Sigmoid colon (tissue), 7 donors: ENCODE results near the gene CCER1. TPM values are rescaled to one million over a fixed set of nuclear protein-coding genes. Genes with fewer than 3 reads are reported as not detected.

Experiments used
- DNase-seq: peaks from one replicate; pipeline ENCODE4 v3.0.0-alpha.2; 2019
- H3K27ac ChIP-seq, 4 donors: fragments of 200-600 bp; sonication (generic); one replicate each; pipeline ENCODE4 v1.5.1; 2016 to 2019; ENCODE audit warnings: mild to moderate bottlenecking in 1 of 4
- H3K27me3 ChIP-seq, 3 donors: fragments of 200-600 bp; sonication (generic); one replicate each; pipeline ENCODE4 v1.5.1; 2019; ENCODE audit warnings: mild to moderate bottlenecking in 1 of 3
- H3K36me3 ChIP-seq, 4 donors: fragments of 200-600 bp; sonication (generic); one replicate each; pipeline ENCODE4 v1.5.1; 2016 to 2019
- H3K4me1 ChIP-seq, 4 donors: fragments of 200-600 bp; sonication (generic); one replicate each; pipeline ENCODE4 v1.5.1; 2017 to 2019
- H3K4me3 ChIP-seq, 4 donors: fragments of 200-600 bp; sonication (generic); one replicate each; pipeline ENCODE4 v1.5.1; 2017 to 2019; ENCODE audit warnings: mild to moderate bottlenecking in 2 of 4, moderate library complexity in 1 of 4
- H3K9me3 ChIP-seq, 4 donors: fragments of 200-600 bp in 3 of 4; sonication (generic) in 3 of 4; one replicate each; pipeline versions ENCODE4 v1.5.1 to v1.6.1; 2013 to 2019
- EP300 ChIP-seq, 4 donors: sonication (generic); formaldehyde crosslinking; IDR thresholded peaks; one replicate each; pipeline ENCODE4 v1.6.1; 2017; ENCODE audit warnings: antibody characterized with exemption in 4 of 4
- POLR2A ChIP-seq, 2 donors: fragments of 450-650 bp; IDR thresholded peaks; one replicate each; pipeline ENCODE4 v1.6.1; 2016; ENCODE audit warnings: antibody characterized with exemption in 2 of 2, mild to moderate bottlenecking in 2 of 2, moderate library complexity in 2 of 2
- POLR2AphosphoS5 ChIP-seq, 4 donors: sonication (generic); formaldehyde crosslinking; IDR thresholded peaks; one replicate each; pipeline ENCODE4 v1.6.1; 2017; ENCODE audit warnings: antibody characterized with exemption in 4 of 4
- WGBS, 2 donors: extraction: QIAGEN DNeasy Blood & Tissue Kit; methylation state at CpG; one replicate each; pipeline ENCODE4 v1.1.7; 2013; 5-methylcytosine and 5-hydroxymethylcytosine counted together
- intact Hi-C: fragments of 100-400 bp; cut with DNase I; formaldehyde crosslinking; loops from one replicate; pipeline ENCODE4 v1.15.1; 2023
- polyA plus RNA-seq, 3 donors: library from polyadenylated mRNA; stranded (reverse); fragments of 200-250 nt; gene quantifications; one replicate each; pipeline ENCODE4 v1.2.3, GENCODE V29; 2013
- total RNA-seq, 4 donors: library from RNA; depleted of rRNA; stranded (reverse); fragments of >200 nt; gene quantifications; one replicate each; pipeline ENCODE4 v1.1.0, GENCODE V29; 2016
- TF ChIP-seq, protein P1 (sequence below), 4 experiments: fragments of 450-650 bp in 3 of 4; fragments of 200-600 bp in 1 of 4; IDR thresholded peaks; one replicate each; pipeline ENCODE4 v1.5.1; 2016 to 2019; ENCODE audit warnings: antibody characterized with exemption in 4 of 4, mild to moderate bottlenecking in 3 of 4, moderate library complexity in 2 of 4
- donor health status: healthy with polysubstance abuse.
- donor health status: Bipolar disorder and iron deficiency.
- donor health status: healthy.

Gene CCER1
- total and polyA plus RNA-seq, 7 donors = not detected

DNA sequence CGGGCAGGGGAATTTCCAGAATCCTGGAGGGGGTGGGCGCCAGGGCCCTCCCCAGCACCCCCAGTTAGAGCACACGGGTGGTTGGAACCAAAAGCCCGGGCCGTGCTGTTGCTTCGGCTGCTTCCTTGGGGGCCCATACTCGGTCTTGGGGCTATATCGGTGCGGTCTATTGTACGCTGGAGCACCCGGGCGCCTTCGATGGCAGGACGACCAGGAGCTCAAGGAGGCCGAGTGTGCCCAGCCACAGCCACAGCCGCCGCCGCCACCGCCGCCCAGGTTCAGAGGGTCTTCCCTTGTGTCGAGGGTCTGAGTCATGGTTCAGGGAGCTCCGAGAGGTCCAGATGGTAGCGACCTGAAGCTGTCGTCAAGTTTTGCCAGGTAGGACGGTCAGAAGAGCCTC, 548 bp downstream of the CCER1 start:
- no peaks in the 10 kb centered on the region for H3K4me1 ChIP-seq
- H3K27ac ChIP-seq = no peak overlapping the region
- no peaks in the 10 kb centered on the region for H3K36me3 ChIP-seq
- no peaks in the 10 kb centered on the region for H3K9me3 ChIP-seq
- DNase-seq = no peak
- TF ChIP-seq EP300 (IDR thresholded peaks at IDR 0.05) (no peak), POLR2A (IDR thresholded peaks at IDR 0.05) (no peak), POLR2AphosphoS5 (IDR thresholded peaks at IDR 0.05) (no peak)
- TF ChIP-seq, protein P1, sequence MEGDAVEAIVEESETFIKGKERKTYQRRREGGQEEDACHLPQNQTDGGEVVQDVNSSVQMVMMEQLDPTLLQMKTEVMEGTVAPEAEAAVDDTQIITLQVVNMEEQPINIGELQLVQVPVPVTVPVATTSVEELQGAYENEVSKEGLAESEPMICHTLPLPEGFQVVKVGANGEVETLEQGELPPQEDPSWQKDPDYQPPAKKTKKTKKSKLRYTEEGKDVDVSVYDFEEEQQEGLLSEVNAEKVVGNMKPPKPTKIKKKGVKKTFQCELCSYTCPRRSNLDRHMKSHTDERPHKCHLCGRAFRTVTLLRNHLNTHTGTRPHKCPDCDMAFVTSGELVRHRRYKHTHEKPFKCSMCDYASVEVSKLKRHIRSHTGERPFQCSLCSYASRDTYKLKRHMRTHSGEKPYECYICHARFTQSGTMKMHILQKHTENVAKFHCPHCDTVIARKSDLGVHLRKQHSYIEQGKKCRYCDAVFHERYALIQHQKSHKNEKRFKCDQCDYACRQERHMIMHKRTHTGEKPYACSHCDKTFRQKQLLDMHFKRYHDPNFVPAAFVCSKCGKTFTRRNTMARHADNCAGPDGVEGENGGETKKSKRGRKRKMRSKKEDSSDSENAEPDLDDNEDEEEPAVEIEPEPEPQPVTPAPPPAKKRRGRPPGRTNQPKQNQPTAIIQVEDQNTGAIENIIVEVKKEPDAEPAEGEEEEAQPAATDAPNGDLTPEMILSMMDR (IDR thresholded peaks at IDR 0.05) = no peak
- H3K4me3 ChIP-seq = no peak overlapping the region
- WGBS, 2 donors = 97% methylated on average over 25 of the region's 25 CpGs
- intact Hi-C loops = no loop called here
- H3K27me3 ChIP-seq = no peaks in the 10 kb centered on the region

DNA sequence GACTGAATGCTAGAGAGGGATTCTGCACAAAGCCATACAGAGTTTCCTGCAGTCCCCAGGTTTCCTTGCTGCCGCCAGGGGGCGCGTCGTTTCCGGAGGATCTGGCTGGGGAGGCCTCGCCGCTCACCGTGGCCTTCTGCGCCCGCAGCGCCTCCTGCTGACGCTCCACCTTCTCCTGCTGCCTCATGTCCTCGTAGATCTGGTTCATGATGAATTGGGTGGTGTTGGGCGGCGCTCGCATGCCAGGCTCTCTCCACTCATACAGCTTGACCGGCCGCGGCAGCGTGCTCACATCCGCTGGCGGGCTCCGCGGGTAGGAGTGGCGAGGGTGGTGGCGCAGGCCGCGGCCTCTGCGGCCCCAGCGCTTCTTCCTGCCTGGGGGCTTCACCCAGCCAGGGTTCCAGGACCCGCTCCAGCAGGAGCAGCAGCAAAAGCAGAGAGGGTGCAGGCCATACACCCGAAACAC, 987 bp downstream of the CCER1 start:
- H3K4me3 ChIP-seq = no peak overlapping the region
- WGBS, 2 donors = 84 to 91% methylated on average over 32 of the region's 32 CpGs
- H3K27ac ChIP-seq = no peak overlapping the region
- H3K9me3 ChIP-seq = no peaks in the 10 kb centered on the region
- H3K36me3 ChIP-seq = no peaks in the 10 kb centered on the region
- H3K4me1 ChIP-seq = no peaks in the 10 kb centered on the region
- TF ChIP-seq, protein P1 (IDR thresholded peaks at IDR 0.05) = no peak
- TF ChIP-seq EP300 (IDR thresholded peaks at IDR 0.05) = no peak
- no peak for TF ChIP-seq POLR2AphosphoS5 (IDR thresholded peaks at IDR 0.05)
- TF ChIP-seq POLR2A (IDR thresholded peaks at IDR 0.05) = no peak
- intact Hi-C loops = no loop called here
- DNase-seq = no peak
- no peaks in the 10 kb centered on the region for H3K27me3 ChIP-seq

DNA sequence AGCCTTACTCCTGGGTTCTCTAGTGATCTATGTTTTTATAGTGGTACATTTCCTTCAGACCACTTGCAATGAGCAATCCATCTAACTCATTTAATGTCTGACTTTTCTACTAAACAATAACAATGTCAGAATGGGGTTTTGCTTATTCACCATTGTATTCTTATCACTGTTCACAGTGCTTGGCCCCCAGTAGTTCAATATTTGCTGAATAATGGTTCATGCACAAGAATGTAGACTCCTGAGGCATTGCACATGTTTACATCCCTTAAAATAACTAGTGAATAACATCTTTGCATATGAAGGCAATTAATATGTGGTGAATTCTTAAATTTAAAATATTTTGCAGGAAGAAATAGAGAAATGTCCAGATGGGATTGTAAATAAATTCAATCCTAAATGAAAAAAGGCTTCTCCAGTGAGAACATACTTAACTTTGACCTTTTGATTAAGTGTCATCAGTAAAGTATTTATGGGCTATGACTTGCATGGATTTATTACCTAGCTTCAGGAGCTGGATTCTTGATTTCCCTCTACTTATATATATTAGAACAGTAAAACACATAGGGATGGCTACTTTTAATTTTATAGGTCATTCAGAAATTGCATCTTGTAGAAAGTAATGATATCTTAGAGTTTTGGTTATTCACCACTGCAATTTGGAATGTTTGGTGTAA, 3.4 kb downstream of the CCER1 start:
- Histone ChIP-seq H3K9me3 (no peaks in the 10 kb centered on the region), H3K4me1 (no peaks in the 10 kb centered on the region), H3K27ac (no peak overlapping the region), H3K4me3 (no peak overlapping the region), H3K27me3 (no peaks in the 10 kb centered on the region), H3K36me3 (no peaks in the 10 kb centered on the region)
- TF ChIP-seq POLR2AphosphoS5 (IDR thresholded peaks at IDR 0.05) (no peak), POLR2A (IDR thresholded peaks at IDR 0.05) (no peak), EP300 (IDR thresholded peaks at IDR 0.05) (no peak)
- TF ChIP-seq, protein P1 (IDR thresholded peaks at IDR 0.05) = no peak
- no peak for DNase-seq
- intact Hi-C loops = no loop called here

DNA sequence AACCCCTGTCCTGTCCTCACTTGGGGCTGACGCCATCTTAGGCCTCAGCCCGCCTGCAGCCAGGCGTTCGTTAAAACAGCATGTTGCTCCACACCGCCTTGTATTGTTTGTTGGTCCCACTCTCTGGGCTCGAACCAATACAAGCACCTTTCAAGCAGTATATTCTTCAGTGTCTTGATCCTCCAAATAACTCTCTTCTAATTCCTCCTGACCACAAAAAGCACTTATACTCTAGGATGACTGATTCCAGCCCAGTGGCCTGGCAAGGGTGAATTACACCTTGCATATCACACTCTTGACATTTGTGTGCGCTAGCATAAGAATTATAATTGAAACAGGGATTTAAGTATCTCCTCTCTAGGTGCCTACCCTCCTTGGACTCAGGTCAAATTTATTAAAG, 7.1 kb downstream of the CCER1 start:
- Histone ChIP-seq H3K27ac (no peak overlapping the region), H3K4me3 (no peak overlapping the region), H3K27me3 (no peaks in the 10 kb centered on the region), H3K4me1 (no peaks in the 10 kb centered on the region), H3K36me3 (no peaks in the 10 kb centered on the region), H3K9me3 (no peaks in the 10 kb centered on the region)
- WGBS, 2 donors = 94 to 95% methylated on average over 7 of the region's 7 CpGs
- TF ChIP-seq, protein P1 (IDR thresholded peaks at IDR 0.05) = no peak
- TF ChIP-seq POLR2AphosphoS5 (IDR thresholded peaks at IDR 0.05) (no peak), EP300 (IDR thresholded peaks at IDR 0.05) (no peak), POLR2A (IDR thresholded peaks at IDR 0.05) (no peak)
- no peak for DNase-seq
- intact Hi-C loops = no loop called here
